GM21367 (cell line): ENCODE data around the gene ATP10A.
A peak's percentile ranks its signal among the peaks of the same experiment; 100 is the strongest.

Experiments used
- ATAC-seq: cut with Tn5 transposase; IDR thresholded peaks from one replicate; pipeline ENCODE4 v1.9.1; 2021; ENCODE audit not compliant: unreplicated experiment

Gene ATP10A

GRCh38 chr15:25742776-25743547 is 120.2 kb downstream of the ATP10A start:
- no peak for ATAC-seq

- ATAC-seq = no peak
Measured at GRCh38 chr15:25742041-25742730, 120.9 kb downstream of the ATP10A start.

- ATAC-seq = no peak
Measured at GRCh38 chr15:25741256-25741580, 121.9 kb downstream of the ATP10A start.

- no peak for ATAC-seq
Measured at GRCh38 chr15:25740383-25741255, 122.5 kb downstream of the ATP10A start.

GRCh38 chr15:25739687-25740121 is 123.4 kb downstream of the ATP10A start:
- peak; percentile 80 for ATAC-seq

- no peak for ATAC-seq
Measured at GRCh38 chr15:25738171-25738965, 124.8 kb downstream of the ATP10A start.

GRCh38 chr15:25737218-25737643 is 125.9 kb downstream of the ATP10A start:
- no peak for ATAC-seq

GRCh38 chr15:25736461-25736860 is 126.7 kb downstream of the ATP10A start:
- no peak for ATAC-seq

GRCh38 chr15:25735550-25736384 is 127.4 kb downstream of the ATP10A start:
- no peak for ATAC-seq

GRCh38 chr15:25734680-25735355 is 128.3 kb downstream of the ATP10A start:
- ATAC-seq = no peak

- ATAC-seq = no peak
Measured at GRCh38 chr15:25733856-25734679, 129.1 kb downstream of the ATP10A start.

GRCh38 chr15:25733036-25733855 is 129.9 kb downstream of the ATP10A start:
- no peak for ATAC-seq

- no peak for ATAC-seq
Measured at GRCh38 chr15:25732191-25732590, 130.9 kb downstream of the ATP10A start.

- no peak for ATAC-seq
Measured at GRCh38 chr15:25731411-25731810, 131.7 kb downstream of the ATP10A start.

- ATAC-seq = no peak
Measured at GRCh38 chr15:25730918-25731317, 132.2 kb downstream of the ATP10A start.

GRCh38 chr15:25728816-25729215 is 134.3 kb downstream of the ATP10A start:
- ATAC-seq = no peak

- ATAC-seq = no peak
Measured at GRCh38 chr15:25727867-25728600, 135.1 kb downstream of the ATP10A start.
